ENCODE data around the gene SLFN12.

The SLFN12 gene

GRCh38 chr17:35387496-35387895 is 44.8 kb downstream of the SLFN12 start:
- CTCF ChIA-PET = no interaction called here
- no peaks in the 10 kb centered on the region for H3K36me3 ChIP-seq (ENCODE audit: control insufficient read depth in 2 of 2, insufficient read depth in 1 of 2, low read length in 2 of 2)
- no peaks in the 10 kb centered on the region for H3K4me1 ChIP-seq (ENCODE audit: control insufficient read depth, insufficient read depth, low read length)
- H3K27ac ChIP-seq (ENCODE audit: extremely low read depth, low read depth, low read length) = no peak overlapping the region
- POLR2A ChIA-PET = no interaction called here
- no peaks in the 10 kb centered on the region for H3K9me3 ChIP-seq (ENCODE audit: control insufficient read depth, insufficient read depth, low read depth, low read length)
- H3K4me3 ChIP-seq (ENCODE audit: low read depth, low read length) = no peak overlapping the region
- TF ChIP-seq ZNF558 (tag by site-specific recombination; IDR thresholded peaks at IDR 0.05) (peak; percentile 93), BCL11B (tag by site-specific recombination; IDR thresholded peaks at IDR 0.05; ENCODE audit: low read depth) (no peak)

DNA sequence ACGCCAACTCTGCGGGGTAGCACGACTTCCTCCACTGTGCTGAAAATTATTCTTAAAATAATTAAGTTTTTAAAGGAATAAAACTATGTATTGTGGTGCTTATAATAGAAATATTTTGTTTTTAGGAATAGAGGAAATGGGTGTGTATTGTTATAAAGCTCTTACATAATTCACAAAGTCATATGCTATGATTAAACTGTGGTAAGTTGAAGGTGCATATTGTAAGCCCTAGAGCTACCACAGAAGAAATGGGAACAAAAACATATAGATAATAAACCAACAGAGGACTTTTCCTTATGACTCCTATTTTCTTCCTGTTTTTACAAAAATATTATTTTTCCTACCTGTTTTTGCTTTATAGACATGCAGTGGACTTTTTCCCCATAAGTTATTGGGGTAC is 54.6 kb downstream of the SLFN12 start:
- Histone ChIP-seq H3K9me3 (ENCODE audit: control insufficient read depth, insufficient read depth, low read depth, low read length) (no peaks in the 10 kb centered on the region), H3K27ac (ENCODE audit: extremely low read depth, low read depth, low read length) (no peak overlapping the region), H3K4me1 (ENCODE audit: control insufficient read depth, insufficient read depth, low read length) (peaks cover 10% of the 10 kb centered on the region; the same call in 1 of the 2 replicates), H3K4me3 (ENCODE audit: low read depth, low read length) (no peak overlapping the region), H3K36me3 (ENCODE audit: control insufficient read depth in 2 of 2, insufficient read depth in 1 of 2, low read length in 2 of 2) (no peaks in the 10 kb centered on the region)
- TF ChIP-seq ZNF610 (tag by site-specific recombination; IDR thresholded peaks at IDR 0.05; ENCODE audit: borderline replicate concordance) (no peak), KLF16 (tag by site-specific recombination; IDR thresholded peaks at IDR 0.05) (no peak), ZNF692 (tag by site-specific recombination; IDR thresholded peaks at IDR 0.05) (no peak), SETDB1 (IDR thresholded peaks at IDR 0.05; ENCODE audit: insufficient read length, low read length) (no peak), SCRT1 (tag by site-specific recombination; IDR thresholded peaks at IDR 0.05; ENCODE audit: borderline replicate concordance) (no peak), ZNF223 (tag by site-specific recombination; IDR thresholded peaks at IDR 0.05) (no peak), ZNF133 (tag by site-specific recombination; IDR thresholded peaks at IDR 0.05) (no peak)
- TF ChIP-seq, protein P1, sequence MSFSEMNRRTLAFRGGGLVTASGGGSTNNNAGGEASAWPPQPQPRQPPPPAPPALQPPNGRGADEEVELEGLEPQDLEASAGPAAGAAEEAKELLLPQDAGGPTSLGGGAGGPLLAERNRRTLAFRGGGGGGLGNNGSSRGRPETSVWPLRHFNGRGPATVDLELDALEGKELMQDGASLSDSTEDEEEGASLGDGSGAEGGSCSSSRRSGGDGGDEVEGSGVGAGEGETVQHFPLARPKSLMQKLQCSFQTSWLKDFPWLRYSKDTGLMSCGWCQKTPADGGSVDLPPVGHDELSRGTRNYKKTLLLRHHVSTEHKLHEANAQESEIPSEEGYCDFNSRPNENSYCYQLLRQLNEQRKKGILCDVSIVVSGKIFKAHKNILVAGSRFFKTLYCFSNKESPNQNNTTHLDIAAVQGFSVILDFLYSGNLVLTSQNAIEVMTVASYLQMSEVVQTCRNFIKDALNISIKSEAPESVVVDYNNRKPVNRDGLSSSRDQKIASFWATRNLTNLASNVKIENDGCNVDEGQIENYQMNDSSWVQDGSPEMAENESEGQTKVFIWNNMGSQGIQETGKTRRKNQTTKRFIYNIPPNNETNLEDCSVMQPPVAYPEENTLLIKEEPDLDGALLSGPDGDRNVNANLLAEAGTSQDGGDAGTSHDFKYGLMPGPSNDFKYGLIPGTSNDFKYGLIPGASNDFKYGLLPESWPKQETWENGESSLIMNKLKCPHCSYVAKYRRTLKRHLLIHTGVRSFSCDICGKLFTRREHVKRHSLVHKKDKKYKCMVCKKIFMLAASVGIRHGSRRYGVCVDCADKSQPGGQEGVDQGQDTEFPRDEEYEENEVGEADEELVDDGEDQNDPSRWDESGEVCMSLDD (tag by site-specific recombination; IDR thresholded peaks at IDR 0.05) = no peak
- CTCF ChIA-PET = interaction anchor here (0.7 kb wide), 1 partner anchor 15 kb away, joined by 3 read pairs; no protein-coding TSS in a partner anchor
- POLR2A ChIA-PET = no interaction called here

- POLR2A ChIA-PET = no interaction called here
- CTCF ChIA-PET = interaction anchor here (0.7 kb wide), 1 partner anchor 14 kb away, joined by 3 read pairs; no protein-coding TSS in a partner anchor
- no peaks in the 10 kb centered on the region for H3K9me3 ChIP-seq (ENCODE audit: control insufficient read depth, insufficient read depth, low read depth, low read length)
- peaks cover 10% of the 10 kb centered on the region; the same call in 1 of the 2 replicates for H3K4me1 ChIP-seq (ENCODE audit: control insufficient read depth, insufficient read depth, low read length)
- no peak overlapping the region for H3K4me3 ChIP-seq (ENCODE audit: low read depth, low read length)
- no peak overlapping the region for H3K27ac ChIP-seq (ENCODE audit: extremely low read depth, low read depth, low read length)
- H3K36me3 ChIP-seq (ENCODE audit: control insufficient read depth in 2 of 2, insufficient read depth in 1 of 2, low read length in 2 of 2) = peaks cover 0 to 1% of the 10 kb centered on the region in 2 experiments; a peak in 1 of 3 replicates
- TF ChIP-seq OSR2 (tag by site-specific recombination; IDR thresholded peaks at IDR 0.05) (peak; percentile 46; the same call in 1 of the 2 replicates), OVOL3 (tag by site-specific recombination; IDR thresholded peaks at IDR 0.05) (no peak), ZNF664 (tag by site-specific recombination; IDR thresholded peaks at IDR 0.05) (no peak), ZNF248 (tag by site-specific recombination; IDR thresholded peaks at IDR 0.05) (no peak)
Measured at GRCh38 chr17:35377068-35377467, 55.2 kb downstream of the SLFN12 start.

GRCh38 chr17:35376245-35376644 is 56.1 kb downstream of the SLFN12 start:
- Histone ChIP-seq H3K4me3 (ENCODE audit: low read depth, low read length) (no peak overlapping the region), H3K36me3 (ENCODE audit: control insufficient read depth in 2 of 2, insufficient read depth in 1 of 2, low read length in 2 of 2) (peaks cover 0 to 7% of the 10 kb centered on the region in 2 experiments; a peak in 1 of 3 replicates), H3K27ac (ENCODE audit: extremely low read depth, low read depth, low read length) (no peak overlapping the region), H3K9me3 (ENCODE audit: control insufficient read depth, insufficient read depth, low read depth, low read length) (no peaks in the 10 kb centered on the region), H3K4me1 (ENCODE audit: control insufficient read depth, insufficient read depth, low read length) (peaks cover 10% of the 10 kb centered on the region; the same call in 1 of the 2 replicates)
- CTCF ChIA-PET = no interaction called here
- POLR2A ChIA-PET = no interaction called here
- peak; percentile 78 for TF ChIP-seq PRDM1 (tag by site-specific recombination; IDR thresholded peaks at IDR 0.05)
- TF ChIP-seq ZNF394 (tag by site-specific recombination; IDR thresholded peaks at IDR 0.05; ENCODE audit: borderline replicate concordance) = no peak
- TF ChIP-seq ZNF366 (tag by site-specific recombination; conservative IDR thresholded peaks at IDR 0.05) = 0 out of 2 replicates have a peak, but pooled peaks have one; percentile 11
- TF ChIP-seq ZNF274 (IDR thresholded peaks at IDR 0.05; ENCODE audit: low read length) = no peak
- TF ChIP-seq ZNF274 (tag by site-specific recombination; IDR thresholded peaks at IDR 0.05; ENCODE audit: borderline replicate concordance) = no peak
